ENCODE data around the gene RPUSD1.
"Not testable (repeated sequence)": the region's sequence is repeated elsewhere in the genome, so short reads cannot be mapped to it uniquely, and the experiment has no call there.

RPUSD1 gene

GRCh38 chr16:787978-788398 is at the start of gene RPUSD1:
RPUSD1 (minus strand) TSS chr16:788381; CDS start chr16:787737, 644 bp downstream.
- DNase-seq = no peak

- DNase-seq = not testable (repeated sequence)
Measured at GRCh38 chr16:836822-837221, 48.6 kb upstream of the RPUSD1 start.

GRCh38 chr16:836221-836620 is 48.0 kb upstream of the RPUSD1 start:
- no peak for DNase-seq

GRCh38 chr16:835373-835772 is 47.2 kb upstream of the RPUSD1 start:
- no peak for DNase-seq

GRCh38 chr16:833411-833810 is 45.2 kb upstream of the RPUSD1 start:
- no peak for DNase-seq

GRCh38 chr16:832652-833336 is 44.6 kb upstream of the RPUSD1 start:
- no peak for DNase-seq

GRCh38 chr16:831571-832413 is 43.6 kb upstream of the RPUSD1 start:
- DNase-seq = no peak

GRCh38 chr16:830871-831570 is 42.8 kb upstream of the RPUSD1 start:
- DNase-seq = no peak

GRCh38 chr16:830107-830870 is 42.1 kb upstream of the RPUSD1 start:
- DNase-seq = no peak

GRCh38 chr16:828891-829290 is 40.7 kb upstream of the RPUSD1 start:
- DNase-seq = no peak

GRCh38 chr16:827513-827912 is 39.3 kb upstream of the RPUSD1 start:
- DNase-seq = no peak

- DNase-seq = no peak
Measured at GRCh38 chr16:825341-826061, 37.3 kb upstream of the RPUSD1 start.

GRCh38 chr16:824601-825000 is 36.4 kb upstream of the RPUSD1 start:
- DNase-seq = no peak

- no peak for DNase-seq
Measured at GRCh38 chr16:824194-824593, 36.0 kb upstream of the RPUSD1 start.

- no peak for DNase-seq
Measured at GRCh38 chr16:822909-823297, 34.7 kb upstream of the RPUSD1 start.

- no peak for DNase-seq
Measured at GRCh38 chr16:822174-822908, 34.2 kb upstream of the RPUSD1 start.

- DNase-seq = no peak
Measured at GRCh38 chr16:821751-822150, 33.6 kb upstream of the RPUSD1 start.

GRCh38 chr16:820748-821147 is 32.6 kb upstream of the RPUSD1 start:
- no peak for DNase-seq

- not testable (repeated sequence) for DNase-seq
Measured at GRCh38 chr16:820044-820408, 31.8 kb upstream of the RPUSD1 start.

- no peak for DNase-seq
Measured at GRCh38 chr16:819336-820043, 31.3 kb upstream of the RPUSD1 start.

- no peak for DNase-seq
Measured at GRCh38 chr16:818592-818991, 30.4 kb upstream of the RPUSD1 start.
